ENCODE results near the gene APOB.

GRCh38 chr2:21005700-21006422 is 38.0 kb downstream of the APOB start:
- TF ChIP-seq CTCF (conservative IDR thresholded peaks at IDR 0.05) = no peak
- no peak for TF ChIP-seq ZFX (IDR thresholded peaks at IDR 0.05)

Data from C4-2B (cell line).